Adipocyte (in vitro differentiated cells): ENCODE measurements around the gene RETN.

ENCODE experiments used
- DNase-seq: peaks from one replicate; pipeline ENCODE4 v3.0.0-alpha.2; 2015; ENCODE audit warnings: low read depth
- H3K27me3 ChIP-seq: replicated peaks from 2 replicates; pipeline ENCODE4 v1.7.0; 2013; ENCODE audit warnings: mild to moderate bottlenecking, low read length, moderate library complexity; ENCODE audit not compliant: control insufficient read depth, insufficient read depth
- H3K36me3 ChIP-seq: 2 replicates; pipeline ENCODE4 v1.7.0; 2013; ENCODE audit warnings: low read length, mild to moderate bottlenecking, moderate library complexity; ENCODE audit not compliant: control insufficient read depth, insufficient read depth, severe bottlenecking
- H3K4me1 ChIP-seq: 2 replicates; pipeline ENCODE4 v1.7.0; 2013; ENCODE audit warnings: mild to moderate bottlenecking, low read length, moderate library complexity; ENCODE audit not compliant: control insufficient read depth, insufficient read depth
- H3K4me3 ChIP-seq: 2 replicates; pipeline ENCODE4 v1.7.0; 2013; ENCODE audit warnings: mild to moderate bottlenecking, low read length, moderate library complexity
- H3K9ac ChIP-seq: 2 replicates; pipeline ENCODE4 v1.7.0; 2013; ENCODE audit warnings: mild to moderate bottlenecking, low read length, moderate library complexity
- H3K9me3 ChIP-seq: 2 replicates; pipeline ENCODE4 v1.7.0; 2013; ENCODE audit warnings: mild to moderate bottlenecking, low read length, moderate library complexity; ENCODE audit not compliant: control insufficient read depth

Gene RETN, protein sequence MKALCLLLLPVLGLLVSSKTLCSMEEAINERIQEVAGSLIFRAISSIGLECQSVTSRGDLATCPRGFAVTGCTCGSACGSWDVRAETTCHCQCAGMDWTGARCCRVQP

DNA sequence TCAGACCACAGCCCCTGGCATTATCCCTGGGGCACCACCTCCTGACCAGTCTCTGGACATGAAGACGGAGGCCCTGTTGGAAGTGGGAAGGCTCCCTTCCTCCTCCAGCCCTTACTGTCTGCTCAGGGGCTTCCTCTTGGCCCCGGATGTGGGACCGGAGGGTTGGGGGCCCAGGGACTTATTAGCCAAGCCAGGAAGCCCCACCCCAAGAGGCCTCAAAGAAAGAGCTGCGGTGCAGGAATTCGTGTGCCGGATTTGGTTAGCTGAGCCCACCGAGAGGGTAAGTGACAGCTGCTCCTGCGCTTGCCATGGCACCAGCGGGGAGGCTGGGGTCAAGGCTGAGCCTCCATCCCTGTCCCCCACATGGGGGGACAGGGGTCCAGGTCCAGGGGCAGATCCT is at the start of gene RETN:
Gene RETN (plus strand): TSS at position 208 of the 400 bp plus-strand sequence. CDS start 278 bp downstream, outside the sequence.
- Histone ChIP-seq H3K36me3 (no peaks in the 10 kb centered on the region), H3K4me1 (no peaks in the 10 kb centered on the region), H3K9ac (no peak within 1 kb of the TSS), H3K4me3 (no peak within 1 kb of the TSS), H3K9me3 (peaks cover 10% of the 10 kb centered on the region), H3K27me3 (peaks cover 39% of the 10 kb centered on the region)
- no peak for DNase-seq

DNA sequence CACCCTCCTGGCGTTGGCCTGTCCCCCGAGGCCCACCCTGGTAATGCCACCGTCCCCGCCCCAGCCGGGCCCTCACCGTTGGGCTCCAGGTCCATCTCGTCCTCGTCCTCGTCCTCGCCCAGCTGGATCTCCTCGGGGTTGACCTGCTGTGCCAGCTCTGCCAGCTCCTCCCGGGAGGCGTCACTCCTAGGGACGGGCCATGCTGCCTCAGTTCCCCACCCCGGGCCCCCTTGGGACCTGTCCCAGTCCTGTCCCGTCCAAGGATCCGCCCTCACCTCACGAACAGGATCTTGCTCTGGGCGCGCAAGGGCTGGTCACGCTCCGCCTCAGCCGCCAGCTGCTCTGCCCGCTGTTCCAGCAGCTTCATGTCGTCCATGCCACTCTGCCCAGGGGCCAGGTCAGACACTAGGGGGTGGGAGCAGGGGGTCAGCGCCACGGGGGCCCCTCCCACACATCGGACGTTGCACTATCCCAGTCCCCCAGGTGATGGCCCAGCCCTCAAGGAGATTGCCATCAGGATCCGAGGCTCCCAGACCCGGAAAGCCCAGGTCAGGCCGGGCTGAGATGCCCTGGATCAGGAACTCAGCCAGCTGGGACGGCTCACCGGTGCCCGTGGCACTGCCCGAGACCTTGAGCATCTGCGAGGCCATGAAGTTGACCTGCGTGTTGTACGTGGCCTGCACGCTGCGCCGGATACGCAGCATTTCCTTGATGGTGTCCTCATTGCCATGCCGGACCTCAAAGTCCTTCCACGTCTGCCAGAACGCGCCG is 49.0 kb upstream of the RETN start:
- Histone ChIP-seq H3K36me3 (peaks cover 37% of the 10 kb centered on the region), H3K9ac (no peak overlapping the region), H3K4me1 (peaks cover 3% of the 10 kb centered on the region), H3K27me3 (no peaks in the 10 kb centered on the region), H3K9me3 (no peaks in the 10 kb centered on the region), H3K4me3 (no peak overlapping the region)
- DNase-seq: no peak

DNA sequence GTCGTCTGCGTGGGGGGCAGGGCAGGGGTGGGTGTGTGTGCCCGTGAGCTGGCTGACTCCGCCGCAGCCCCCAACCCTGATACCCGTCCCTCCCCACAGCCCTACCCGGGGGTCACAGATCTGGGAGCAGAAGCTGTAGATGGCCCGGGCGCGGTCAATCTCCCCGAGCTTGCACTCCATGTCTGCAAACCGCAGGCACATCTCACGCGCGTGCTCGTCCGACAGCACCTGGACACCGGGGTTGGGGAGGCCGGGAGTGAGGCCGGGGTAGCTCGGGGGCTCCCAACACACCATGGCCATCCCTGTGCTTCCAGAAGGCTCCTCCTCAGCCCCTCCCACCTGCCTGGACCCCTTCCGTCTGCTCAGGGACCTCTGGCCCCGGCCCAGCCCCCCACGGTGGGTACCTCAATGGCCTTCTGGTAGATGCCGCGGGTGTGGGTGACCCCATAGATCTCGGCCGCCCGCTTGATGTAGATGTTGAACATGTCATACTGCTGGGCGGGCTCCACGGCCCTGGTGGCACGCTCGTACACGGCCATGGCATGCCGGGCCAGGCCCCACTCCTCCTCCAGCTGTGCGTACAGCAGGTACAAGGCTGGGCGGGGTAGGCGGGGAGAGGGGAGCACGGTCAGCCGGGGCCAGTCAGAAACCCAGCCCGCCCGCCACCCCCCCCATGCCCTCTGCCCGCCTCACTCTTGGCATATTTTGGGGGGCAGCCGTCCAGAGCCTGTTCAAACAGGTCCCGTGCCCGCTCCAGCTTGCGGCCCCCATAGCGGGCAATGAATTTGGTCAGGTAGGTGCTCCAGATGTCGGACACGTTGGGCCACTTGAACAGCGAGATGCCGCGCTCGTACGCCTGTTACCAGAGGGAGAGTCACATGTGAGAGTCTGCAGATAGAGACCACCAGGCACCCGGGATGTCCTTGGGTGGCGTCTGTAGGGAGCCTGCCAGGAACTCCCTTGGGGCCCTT is 48.1 kb upstream of the RETN start:
- H3K27me3 ChIP-seq: no peaks in the 10 kb centered on the region
- H3K36me3 ChIP-seq: peaks cover 45% of the 10 kb centered on the region
- no peak for DNase-seq
- H3K4me1 ChIP-seq: peaks cover 3% of the 10 kb centered on the region
- H3K9me3 ChIP-seq: no peaks in the 10 kb centered on the region
- no peak overlapping the region for H3K9ac ChIP-seq
- no peak overlapping the region for H3K4me3 ChIP-seq

DNA sequence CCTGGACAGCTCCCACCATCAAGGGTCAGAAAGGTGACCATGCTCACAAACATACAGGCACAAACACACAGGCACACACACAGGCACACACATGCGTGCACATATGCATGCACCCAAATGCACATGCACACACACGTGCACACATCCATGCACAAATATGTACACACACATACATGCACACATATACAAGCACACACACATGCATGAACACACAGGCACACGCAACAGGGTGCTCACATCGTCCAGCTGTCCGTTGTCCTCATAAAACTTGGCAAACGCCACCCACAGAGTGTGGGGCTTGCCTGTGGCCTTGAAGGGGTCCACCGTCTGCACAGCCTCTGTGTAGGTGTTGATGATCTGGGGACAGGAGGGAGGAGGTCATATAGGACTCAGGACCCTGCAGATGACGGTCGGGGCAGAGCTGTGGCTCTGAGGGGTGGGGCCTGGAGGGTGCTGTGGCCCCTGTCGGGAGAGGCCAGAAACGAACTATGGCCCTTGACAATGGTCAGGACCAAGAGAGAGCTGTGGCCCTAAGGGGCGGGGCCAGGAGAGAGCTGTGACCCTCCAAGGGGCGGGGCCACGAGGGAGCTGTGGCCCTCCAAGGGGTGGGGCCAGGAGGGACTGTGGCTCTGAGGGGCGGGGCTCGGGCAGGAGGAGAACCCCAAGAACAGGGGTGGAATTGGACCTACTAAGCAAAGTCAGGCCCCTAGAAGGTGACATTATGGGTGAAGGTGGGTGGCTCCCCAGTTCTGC is 45.7 kb upstream of the RETN start:
- H3K9ac ChIP-seq: no peak overlapping the region
- DNase-seq: no peak
- no peak overlapping the region for H3K4me3 ChIP-seq
- no peaks in the 10 kb centered on the region for H3K27me3 ChIP-seq
- no peaks in the 10 kb centered on the region for H3K9me3 ChIP-seq
- H3K4me1 ChIP-seq: peaks cover 6% of the 10 kb centered on the region
- peaks cover 48% of the 10 kb centered on the region for H3K36me3 ChIP-seq

DNA sequence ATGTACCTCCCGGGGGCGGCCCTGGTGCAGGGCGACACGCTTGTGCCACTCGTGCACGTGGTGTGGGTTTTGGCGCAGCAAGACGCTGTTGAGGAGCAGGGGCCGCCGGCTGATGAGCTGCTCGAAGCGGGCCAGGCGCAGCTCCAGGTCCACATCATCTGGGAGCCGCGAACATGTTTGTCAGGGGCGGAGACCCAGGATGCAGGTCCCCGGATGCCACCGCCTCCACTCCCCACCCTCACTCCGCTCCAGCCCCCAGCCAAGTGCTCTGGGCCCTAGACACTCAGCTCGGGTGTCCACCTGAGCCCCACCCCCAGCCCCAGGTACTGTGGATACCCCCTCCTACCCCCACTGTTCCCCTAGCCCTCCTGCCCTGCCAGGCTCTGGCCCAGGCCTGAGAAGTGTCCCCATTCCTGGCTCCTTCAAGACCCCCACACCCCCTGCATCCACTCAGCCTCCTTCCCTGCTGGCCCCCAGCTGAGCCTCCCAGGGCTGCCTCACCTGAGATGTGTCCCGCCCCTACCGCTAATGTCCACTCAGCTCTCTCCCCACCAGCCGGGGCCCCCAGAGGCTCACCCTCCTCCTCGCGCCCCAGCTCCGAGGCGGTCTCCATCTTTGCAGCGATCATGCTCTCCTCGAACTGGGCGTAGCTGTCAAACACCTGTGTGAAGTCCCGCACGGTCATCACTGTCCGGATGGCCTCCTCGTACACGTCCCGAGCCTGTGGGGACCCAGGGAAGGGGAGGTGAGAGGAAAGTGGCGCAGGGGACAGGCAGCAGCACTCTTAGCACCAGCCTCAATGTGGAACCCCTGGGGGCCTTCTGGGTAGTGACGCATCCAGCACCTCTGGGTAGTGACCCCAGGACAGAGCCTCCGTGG is 44.9 kb upstream of the RETN start:
- no peaks in the 10 kb centered on the region for H3K27me3 ChIP-seq
- H3K36me3 ChIP-seq: peaks cover 48% of the 10 kb centered on the region
- no peak for DNase-seq
- H3K4me3 ChIP-seq: no peak overlapping the region
- H3K9ac ChIP-seq: no peak overlapping the region
- H3K4me1 ChIP-seq: peaks cover 12% of the 10 kb centered on the region
- no peaks in the 10 kb centered on the region for H3K9me3 ChIP-seq

DNA sequence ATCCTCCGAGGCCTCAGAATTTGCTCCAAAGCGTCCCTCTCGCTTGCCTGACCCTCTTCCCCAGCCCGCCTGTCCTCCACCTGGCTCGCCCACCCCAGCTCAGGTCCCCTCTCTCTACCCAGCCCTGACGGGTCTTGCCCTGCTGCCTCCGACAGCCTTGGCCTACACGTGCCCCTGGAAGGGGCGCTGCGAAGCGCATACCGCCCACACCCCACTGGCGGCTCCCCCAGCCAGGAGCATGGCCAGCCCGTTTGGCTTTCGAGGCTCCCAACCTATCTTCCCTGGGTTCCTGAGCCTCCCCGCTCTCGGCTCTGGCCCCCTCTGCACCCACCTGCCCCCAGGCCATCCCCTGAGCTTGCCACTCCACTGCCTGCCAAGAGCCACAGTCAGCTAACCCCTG is 44.0 kb upstream of the RETN start:
- no peaks in the 10 kb centered on the region for H3K27me3 ChIP-seq
- H3K9me3 ChIP-seq: no peaks in the 10 kb centered on the region
- H3K4me1 ChIP-seq: peaks cover 11% of the 10 kb centered on the region
- H3K4me3 ChIP-seq: no peak overlapping the region
- DNase-seq: no peak
- H3K36me3 ChIP-seq: peaks cover 45% of the 10 kb centered on the region
- H3K9ac ChIP-seq: no peak overlapping the region

DNA sequence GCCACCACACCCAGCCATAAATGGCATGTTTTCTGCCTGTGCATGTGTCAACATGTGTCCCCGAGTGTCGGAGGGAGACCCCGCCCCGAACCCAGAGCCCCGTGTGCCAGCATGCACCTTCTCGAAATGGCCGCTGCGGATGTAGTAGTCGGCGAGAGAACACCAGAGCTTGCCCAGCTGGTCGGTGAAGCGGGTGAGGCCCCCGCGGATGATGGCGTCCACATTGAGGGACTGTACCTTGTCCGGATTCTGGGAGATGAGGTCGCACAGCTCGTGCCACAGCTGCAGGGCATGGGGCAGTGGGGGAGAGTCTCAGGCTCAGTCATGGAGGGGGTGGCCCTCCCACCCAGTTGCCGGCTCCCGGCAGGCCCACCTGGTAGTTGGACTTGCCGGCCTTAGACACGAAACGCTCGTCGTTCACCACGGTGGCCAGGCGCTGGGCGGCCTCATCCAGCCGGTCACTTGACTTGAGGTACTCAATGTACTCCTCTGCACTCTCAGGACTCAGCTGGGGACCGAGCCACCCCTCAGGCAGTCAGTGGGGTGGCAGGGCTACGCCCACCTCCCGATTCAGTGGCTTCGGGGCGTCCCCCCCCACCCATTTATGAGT is 43.0 kb upstream of the RETN start:
- Histone ChIP-seq H3K27me3 (no peaks in the 10 kb centered on the region), H3K9ac (no peak overlapping the region), H3K36me3 (peaks cover 38% of the 10 kb centered on the region), H3K4me1 (peaks cover 20% of the 10 kb centered on the region), H3K4me3 (no peak overlapping the region), H3K9me3 (no peaks in the 10 kb centered on the region)
- DNase-seq: no peak

DNA sequence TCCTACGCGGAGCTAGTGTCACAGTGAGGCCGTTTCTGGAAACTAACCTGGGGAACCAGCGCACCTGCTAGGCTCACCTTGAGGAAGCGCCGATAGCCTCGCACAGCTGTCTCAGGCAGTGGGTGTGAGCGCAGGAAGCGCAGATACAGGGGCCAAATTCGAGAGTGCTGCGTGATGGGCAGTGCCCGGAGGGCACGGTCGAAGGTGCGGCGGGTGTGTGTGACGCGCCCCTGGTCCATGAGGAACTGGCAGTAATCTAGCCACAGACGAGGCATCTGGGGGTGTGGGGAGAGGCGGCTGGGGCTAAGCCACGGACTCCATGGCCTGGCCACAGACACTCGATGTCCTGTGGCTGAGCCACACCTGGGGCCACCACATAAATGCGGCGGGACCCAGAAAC is 41.7 kb upstream of the RETN start:
- H3K4me3 ChIP-seq: no peak overlapping the region
- DNase-seq: no peak
- H3K27me3 ChIP-seq: no peaks in the 10 kb centered on the region
- no peaks in the 10 kb centered on the region for H3K9me3 ChIP-seq
- H3K9ac ChIP-seq: no peak overlapping the region
- H3K36me3 ChIP-seq: peaks cover 30% of the 10 kb centered on the region
- H3K4me1 ChIP-seq: peaks cover 22% of the 10 kb centered on the region

DNA sequence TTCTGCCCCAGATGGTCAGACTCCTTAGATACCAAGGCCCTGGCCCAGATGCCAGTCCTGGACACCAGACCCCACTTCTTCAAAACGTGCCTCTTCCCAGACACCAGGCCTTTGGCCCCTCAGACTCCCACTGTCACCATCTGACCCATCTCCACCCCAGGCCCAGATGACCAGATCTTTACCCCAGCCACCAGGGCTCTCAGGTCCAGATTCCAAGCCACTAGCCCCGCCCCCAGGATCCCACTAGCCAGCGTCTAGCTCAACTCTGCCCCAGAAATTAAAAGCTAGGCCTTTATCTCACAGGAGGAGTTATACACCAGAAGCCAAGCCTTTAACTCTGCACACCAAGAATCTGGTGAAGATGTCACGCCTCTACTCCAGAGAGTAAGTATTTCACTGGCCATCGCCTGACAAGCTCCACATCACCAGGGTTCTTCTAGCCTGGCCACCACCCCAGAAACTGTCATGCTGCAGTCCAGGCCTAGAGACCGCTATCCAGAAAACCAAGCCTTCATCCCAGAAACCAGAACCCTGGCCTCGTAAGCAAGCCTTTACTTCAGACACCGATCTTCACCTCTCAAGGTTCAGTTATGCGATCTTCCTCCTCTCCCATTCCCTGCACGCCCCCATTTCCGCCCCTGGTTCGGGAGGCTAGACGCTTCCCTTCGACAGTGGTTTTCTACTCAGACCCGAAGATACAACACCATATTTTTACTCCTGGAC is 40.1 kb upstream of the RETN start:
- DNase-seq: peak; percentile 19
- no peaks in the 10 kb centered on the region for H3K9me3 ChIP-seq

More for the DNA sequence above, 40.1 kb upstream of the RETN start:
- no peaks in the 10 kb centered on the region for H3K27me3 ChIP-seq
- H3K4me1 ChIP-seq: peaks cover 22% of the 10 kb centered on the region
- peaks cover 16% of the 10 kb centered on the region for H3K36me3 ChIP-seq
- peak overlapping the region; percentile 100 for H3K4me3 ChIP-seq
- H3K9ac ChIP-seq: peak overlapping the region; percentile 99
